GM18867 (cell line): ENCODE measurements around the gene CLUH.

Experiments
- ATAC-seq: cut with Tn5 transposase; IDR thresholded peaks from one replicate; pipeline ENCODE4 v1.9.1; 2021; ENCODE audit warnings: mild to moderate bottlenecking, moderate library complexity; ENCODE audit not compliant: unreplicated experiment

The CLUH gene

DNA sequence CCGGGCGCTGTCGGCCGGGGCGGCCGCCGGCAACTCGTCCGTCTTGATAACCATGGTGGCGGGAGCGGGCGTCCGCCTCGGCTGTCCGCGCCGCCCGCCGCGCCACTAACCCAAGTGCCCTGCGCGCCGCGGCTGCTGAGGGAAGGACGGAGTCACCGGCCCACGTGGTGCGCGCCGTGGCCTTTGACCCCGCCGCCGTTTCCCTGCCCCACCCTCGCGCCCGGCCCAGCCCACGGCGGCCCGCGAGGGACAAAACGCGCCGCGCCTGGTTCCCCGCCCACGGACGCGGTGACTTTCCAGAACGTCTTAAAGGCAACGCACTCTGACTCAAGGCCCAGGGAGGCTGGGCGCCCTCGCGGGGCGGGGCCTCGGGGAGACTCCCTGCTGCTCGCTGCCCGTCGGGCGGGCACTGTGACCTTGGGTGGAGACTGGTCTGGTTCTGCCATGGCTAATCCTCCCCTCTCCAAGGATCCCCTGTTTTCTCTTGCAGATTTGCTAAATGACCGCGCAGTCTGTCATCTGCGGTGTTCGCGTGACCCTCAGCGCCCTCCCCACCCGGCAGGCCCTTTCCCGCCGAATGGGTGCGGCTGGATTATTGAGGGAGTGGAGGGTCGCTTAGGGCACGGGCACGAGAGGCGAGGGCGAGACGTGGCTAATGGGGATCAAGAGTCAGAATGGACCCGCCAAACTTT is at the start of gene CLUH:
Gene CLUH, minus strand, starts transcription at position 157 of the 692 bp plus-strand sequence. Its CDS starts 103 bp downstream, at position 54.
- peak; percentile 68 for ATAC-seq

- ATAC-seq: no peak
These were observed 47.3 kb upstream of the CLUH start for GRCh38 chr17:2758870-2759269.

GRCh38 chr17:2755891-2756724 is 44.5 kb upstream of the CLUH start:
- ATAC-seq: no peak

DNA sequence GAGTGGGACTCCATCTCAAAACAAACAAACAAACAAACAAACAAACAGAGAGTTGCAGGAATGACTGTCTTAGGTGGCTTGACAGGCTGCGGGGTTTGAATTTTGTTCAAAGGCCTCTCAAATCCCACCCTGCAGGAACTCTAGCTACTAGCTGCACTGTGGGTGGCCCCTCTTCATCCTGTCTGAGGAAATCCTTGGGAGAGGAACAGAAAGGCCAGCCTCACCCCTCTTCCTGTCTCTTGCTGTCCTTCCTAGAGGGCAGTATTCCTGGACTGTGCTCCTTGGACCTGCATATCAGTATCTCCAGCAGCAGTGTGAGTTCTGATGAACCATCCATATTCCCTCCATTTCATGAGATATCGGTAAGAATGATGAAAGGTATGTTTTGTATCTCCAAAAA is 39.9 kb upstream of the CLUH start:
- no peak for ATAC-seq

GRCh38 chr17:2750721-2751120 is 39.2 kb upstream of the CLUH start:
- ATAC-seq: no peak

DNA sequence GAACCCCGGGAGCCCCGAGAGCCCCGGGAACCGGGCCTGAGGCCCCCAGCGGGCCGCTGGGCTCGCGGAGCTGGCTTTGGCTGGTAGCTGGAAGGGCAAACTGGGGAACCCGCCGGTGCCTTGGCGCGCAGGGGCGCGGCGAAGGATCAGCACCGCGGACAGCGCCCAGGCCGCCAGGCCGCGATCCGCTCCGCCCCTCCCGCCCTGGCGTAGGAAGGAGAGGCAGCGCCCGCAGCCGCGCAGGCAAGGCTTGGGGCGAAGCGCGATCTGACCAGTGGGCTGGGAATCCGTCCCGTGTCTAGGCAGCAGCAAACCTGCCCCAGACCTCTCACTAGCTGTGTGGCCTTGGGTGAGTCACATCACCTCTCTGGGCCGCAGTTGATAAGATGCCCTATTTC is 38.2 kb upstream of the CLUH start:
- ATAC-seq: peak; percentile 64

GRCh38 chr17:2749058-2749783 is 37.7 kb upstream of the CLUH start, which contains the start of gene CCDC92B:
CCDC92B (minus strand) TSS chr17:2749652; CDS start chr17:2735145, 14,507 bp downstream.
- ATAC-seq: no peak

- no peak for ATAC-seq
These were observed 33.9 kb upstream of the CLUH start for GRCh38 chr17:2745317-2746037.

- no peak for ATAC-seq
These were observed 26.1 kb upstream of the CLUH start for GRCh38 chr17:2737693-2738092.

DNA sequence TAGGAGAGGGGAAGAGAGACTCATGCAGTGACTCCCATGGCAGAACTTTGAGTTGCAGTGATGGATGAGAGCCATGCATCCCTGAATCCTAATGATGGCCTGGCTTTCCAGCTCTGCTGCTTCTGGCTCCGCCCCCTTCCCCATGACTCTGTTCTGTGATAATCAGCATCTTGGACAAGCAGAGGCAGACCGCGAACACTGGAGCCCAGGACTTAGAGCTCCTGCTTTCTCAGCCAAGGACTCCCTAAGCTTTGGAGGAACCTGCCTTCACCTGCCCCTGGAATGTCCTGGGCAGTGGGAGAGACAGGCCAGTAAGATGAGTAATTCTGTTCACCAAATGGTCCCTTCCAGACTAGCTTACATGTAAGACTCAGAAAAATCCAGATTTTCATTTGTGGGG is 25.4 kb upstream of the CLUH start:
- ATAC-seq: no peak

DNA sequence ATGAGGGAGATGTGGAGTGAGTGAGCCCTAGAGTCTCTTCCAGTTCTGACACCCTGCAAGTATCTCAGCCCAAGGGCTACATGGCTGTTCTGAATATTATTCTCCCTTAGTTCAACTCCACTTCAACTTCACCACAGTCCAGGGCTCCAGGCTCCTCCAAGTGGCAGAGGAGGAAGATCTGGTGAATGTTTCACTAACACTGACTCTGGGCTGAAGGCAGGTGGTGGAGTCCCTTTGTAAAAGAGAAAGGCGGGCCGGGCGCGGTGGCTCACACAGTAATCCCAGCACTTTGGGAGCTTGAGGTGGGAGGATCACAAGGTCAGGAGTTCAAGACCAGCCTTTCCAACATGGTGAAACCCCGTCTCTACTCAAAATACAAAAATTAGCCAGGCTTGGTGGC is 24.3 kb upstream of the CLUH start:
- no peak for ATAC-seq

- no peak for ATAC-seq
These were observed 23.4 kb upstream of the CLUH start for GRCh38 chr17:2734939-2735338.

- no peak for ATAC-seq
These were observed 20.2 kb upstream of the CLUH start for GRCh38 chr17:2731807-2732206.

DNA sequence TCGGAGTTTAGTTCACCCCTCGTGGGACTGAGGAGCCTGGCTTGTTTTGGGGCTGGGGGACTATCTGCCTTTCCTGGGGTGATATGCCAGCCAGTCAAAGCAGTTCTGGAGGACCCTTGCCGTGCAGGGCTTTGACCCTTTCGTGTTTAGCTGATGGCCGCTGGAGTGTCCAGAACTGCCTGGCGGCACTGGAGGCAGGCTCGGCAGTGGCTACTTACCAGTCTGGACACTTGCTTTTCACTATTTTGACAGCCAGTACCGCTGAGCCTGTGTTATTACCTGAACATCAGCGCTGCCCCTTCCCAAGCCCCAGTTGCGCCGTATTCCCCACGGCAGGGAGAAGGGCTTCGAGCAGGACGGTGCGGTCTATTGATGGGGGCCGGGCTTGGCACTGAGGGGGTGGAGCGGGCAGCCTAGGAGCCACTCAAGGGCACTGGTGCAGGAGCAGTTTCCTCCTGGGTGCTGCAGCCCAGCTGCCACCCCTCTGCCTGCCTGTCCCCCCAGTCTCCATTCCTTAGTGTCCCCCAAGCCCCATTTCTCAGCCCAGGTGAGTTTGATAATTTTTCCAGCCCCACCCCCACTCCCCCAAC is 19.3 kb upstream of the CLUH start:
- ATAC-seq: no peak

GRCh38 chr17:2724784-2725164 is 13.2 kb upstream of the CLUH start:
- ATAC-seq: no peak

DNA sequence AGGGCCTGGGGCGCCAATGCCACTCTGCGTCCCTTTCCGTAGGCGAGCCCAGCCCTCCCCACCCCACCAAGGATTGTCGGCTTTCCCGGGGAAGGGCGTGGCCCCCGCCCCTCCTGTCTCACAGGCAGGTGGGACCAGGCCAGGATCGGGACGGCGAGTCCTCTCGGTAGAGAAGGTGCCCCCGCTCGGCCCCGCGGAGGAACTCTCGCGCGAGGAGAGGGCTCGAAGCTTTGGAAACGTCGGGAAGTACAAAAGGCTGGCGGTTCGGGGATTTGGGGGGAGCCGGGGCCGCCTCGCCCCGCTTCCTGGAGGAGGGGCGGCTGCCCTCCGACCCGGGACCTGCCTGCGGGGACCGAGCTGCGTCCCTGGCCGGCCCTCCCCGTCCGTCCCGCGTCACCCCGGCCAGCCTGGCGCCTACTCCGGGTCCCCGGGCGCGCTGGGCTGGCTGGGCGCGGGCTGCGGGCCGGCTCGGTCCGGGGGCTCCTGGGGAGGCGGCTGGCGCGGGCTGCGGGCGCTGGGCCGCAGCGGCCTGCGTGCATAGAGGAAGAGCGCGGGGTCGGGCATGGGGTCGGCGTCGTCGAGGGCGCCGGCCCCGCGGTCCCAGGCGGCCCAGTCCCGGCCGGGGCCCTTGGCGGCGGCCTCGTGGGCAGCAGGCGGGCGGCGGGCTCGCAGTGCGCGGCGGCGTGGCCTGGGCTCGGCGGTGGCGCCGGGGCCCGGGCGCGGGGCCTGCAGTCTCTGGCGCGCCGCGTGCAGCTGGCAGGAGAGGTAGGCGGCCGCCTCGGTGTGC is 12.6 kb upstream of the CLUH start:
- no peak for ATAC-seq

DNA sequence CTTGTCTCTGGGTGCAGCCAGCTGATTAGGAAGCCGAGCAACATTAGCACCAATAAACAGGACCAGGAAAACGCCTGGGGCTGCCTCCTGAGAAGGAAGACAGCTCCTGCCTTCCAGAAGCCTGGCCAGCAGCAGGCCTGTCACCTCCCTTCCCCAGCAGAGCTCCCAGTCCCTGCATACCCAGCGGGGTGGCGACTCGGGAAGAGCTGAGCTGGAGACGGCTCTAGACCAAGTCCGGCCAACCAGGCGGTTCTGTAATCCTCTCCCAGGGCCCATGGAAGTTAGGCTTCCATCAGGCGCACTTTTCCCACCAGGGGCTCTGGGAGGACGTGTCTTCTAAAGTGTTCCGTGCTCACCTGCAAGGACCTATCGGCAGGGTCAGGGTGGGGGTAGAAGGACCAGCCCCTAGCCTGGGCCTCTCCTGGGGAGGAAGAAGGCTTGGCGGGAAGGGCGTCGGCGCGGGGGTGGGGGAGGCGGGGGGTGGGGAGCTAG is 12.0 kb upstream of the CLUH start:
- ATAC-seq: no peak

GRCh38 chr17:2722611-2723010 is 11.0 kb upstream of the CLUH start:
- no peak for ATAC-seq

- no peak for ATAC-seq
These were observed 10.0 kb upstream of the CLUH start for GRCh38 chr17:2721603-2722002.

DNA sequence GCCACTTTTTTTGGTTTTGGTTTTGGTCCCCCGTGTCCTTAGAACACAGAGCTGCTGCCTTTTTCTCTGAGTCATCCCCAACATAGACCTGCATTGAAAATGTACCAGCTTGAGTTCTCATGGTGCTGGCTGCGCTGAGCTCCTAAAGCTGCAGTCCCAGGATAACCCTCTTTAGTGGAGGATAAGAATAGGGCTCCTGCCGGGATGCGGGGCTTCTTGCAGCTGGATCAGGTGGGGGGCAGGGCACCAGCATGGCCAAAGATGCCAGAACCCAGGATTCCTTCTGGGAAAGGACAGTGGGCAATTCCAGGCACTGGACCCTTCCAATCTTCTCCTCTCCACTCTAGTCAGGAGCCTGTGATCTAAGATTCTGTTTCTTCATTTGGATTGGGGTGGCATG is 8.3 kb upstream of the CLUH start:
- no peak for ATAC-seq
